ENCODE results near the gene PHLPP1. TPM values are rescaled to one million over a fixed set of nuclear protein-coding genes. Genes with fewer than 3 reads are reported as not detected.
"Not testable (repeated sequence)": the region's sequence is repeated elsewhere in the genome, so short reads cannot be mapped to it uniquely, and the experiment has no call there.

The PHLPP1 gene
- total RNA-seq, 6 donors from 2014 or later = 8.2 to 15.5 (median 13.2) TPM

- no peak for ATAC-seq (ENCODE audit: low FRiP score in 2 of 2)
Observed at GRCh38 chr18:62697636-62698035, 17.7 kb upstream of the PHLPP1 start.

GRCh38 chr18:62702259-62702658, 13.1 kb upstream of the PHLPP1 start:
- Histone ChIP-seq H3K27ac (no peak overlapping the region), H3K36me3 (no peaks in the 10 kb centered on the region), H3K4me1 (no peaks in the 10 kb centered on the region), H3K27me3 (no peaks in the 10 kb centered on the region), H3K4me3 (no peak overlapping the region), H3K9me3 (no peaks in the 10 kb centered on the region)
- 51 to 61% methylated on average over 6 to 9 of the region's 9 CpGs for WGBS, 2 donors
- DNase-seq (no peak), ATAC-seq (ENCODE audit: low FRiP score in 2 of 2) (no peak)
- TF ChIP-seq CTCF (IDR thresholded peaks at IDR 0.05) (no peak), POLR2AphosphoS5 (IDR thresholded peaks at IDR 0.05) (no peak), POLR2A (IDR thresholded peaks at IDR 0.05) (no peak), EP300 (IDR thresholded peaks at IDR 0.05) (no peak)

More at GRCh38 chr18:62697636-62698035, 17.7 kb upstream of the PHLPP1 start:
- Histone ChIP-seq H3K27ac (no peak overlapping the region), H3K9me3 (no peaks in the 10 kb centered on the region), H3K4me1 (no peaks in the 10 kb centered on the region), H3K36me3 (no peaks in the 10 kb centered on the region), H3K4me3 (no peak overlapping the region), H3K27me3 (no peaks in the 10 kb centered on the region)
- no peak for DNase-seq
- no peak for TF ChIP-seq CTCF (IDR thresholded peaks at IDR 0.05)
- TF ChIP-seq EP300 (IDR thresholded peaks at IDR 0.05) = no peak
- TF ChIP-seq POLR2AphosphoS5 (IDR thresholded peaks at IDR 0.05) = no peak
- TF ChIP-seq POLR2A (IDR thresholded peaks at IDR 0.05) = no peak

GRCh38 chr18:62706879-62707278, 8.5 kb upstream of the PHLPP1 start:
- DNase-seq = peak in 1 of 2 donors; percentile 22
- H3K36me3 ChIP-seq; H3K27ac ChIP-seq; H3K4me1 ChIP-seq; ATAC-seq (ENCODE audit: low FRiP score in 2 of 2); H3K9me3 ChIP-seq; H3K27me3 ChIP-seq; H3K4me3 ChIP-seq: not testable (repeated sequence)
- 88 to 95% methylated on average over 8 of the region's 8 CpGs for WGBS, 2 donors

GRCh38 chr18:62709908-62710307, 5.4 kb upstream of the PHLPP1 start:
- not testable (repeated sequence) for H3K9me3 ChIP-seq; DNase-seq; H3K4me3 ChIP-seq; ATAC-seq (ENCODE audit: low FRiP score in 2 of 2); H3K36me3 ChIP-seq; H3K4me1 ChIP-seq; H3K27me3 ChIP-seq; H3K27ac ChIP-seq
- 92 to 93% methylated on average over 11 of the region's 11 CpGs for WGBS, 2 donors

GRCh38 chr18:62710417-62710816, 4.9 kb upstream of the PHLPP1 start:
- H3K36me3 ChIP-seq = no peaks in the 10 kb centered on the region
- ATAC-seq (ENCODE audit: low FRiP score in 2 of 2) (no peak), DNase-seq (no peak)
- no peak overlapping the region for H3K27ac ChIP-seq
- TF ChIP-seq EP300 (IDR thresholded peaks at IDR 0.05) = no peak
- no peak for TF ChIP-seq POLR2AphosphoS5 (IDR thresholded peaks at IDR 0.05)
- no peak for TF ChIP-seq CTCF (IDR thresholded peaks at IDR 0.05)
- no peak for TF ChIP-seq POLR2A (IDR thresholded peaks at IDR 0.05)
- H3K9me3 ChIP-seq = no peaks in the 10 kb centered on the region
- H3K27me3 ChIP-seq = no peaks in the 10 kb centered on the region
- H3K4me1 ChIP-seq = peaks cover 0 to 6% (median 2%) of the 10 kb centered on the region in 4 donors
- H3K4me3 ChIP-seq = no peak overlapping the region

- WGBS, 2 donors = 97 to 98% methylated on average over 13 of the region's 13 CpGs
- Histone ChIP-seq H3K36me3 (no peaks in the 10 kb centered on the region), H3K4me3 (no peak overlapping the region), H3K27ac (no peak overlapping the region), H3K9me3 (no peaks in the 10 kb centered on the region), H3K27me3 (no peaks in the 10 kb centered on the region), H3K4me1 (peaks cover 0 to 13% (median 2%) of the 10 kb centered on the region in 4 donors)
- ATAC-seq (ENCODE audit: low FRiP score in 2 of 2) (no peak), DNase-seq (peak in 1 of 2 donors; percentile 36)
- TF ChIP-seq CTCF (IDR thresholded peaks at IDR 0.05) (no peak), POLR2AphosphoS5 (IDR thresholded peaks at IDR 0.05) (no peak), POLR2A (IDR thresholded peaks at IDR 0.05) (no peak), EP300 (IDR thresholded peaks at IDR 0.05) (no peak)
Observed at GRCh38 chr18:62711781-62712180, 3.6 kb upstream of the PHLPP1 start.

Measured in upper lobe of left lung (tissue), 6 donors.